Thoracic aorta (tissue), 2 donors: Measurements from ENCODE around the gene PMPCA. TPM values are rescaled to one million over a fixed set of nuclear protein-coding genes. Genes with fewer than 3 reads are reported as not detected.

Source experiments
- ATAC-seq: fragments of 150-250 bp; one replicate; pipeline ENCODE4 v1.8.0; 2017; ENCODE audit warnings: low read depth; ENCODE audit not compliant: insufficient number of reproducible peaks, low FRiP score
- DNase-seq: peaks from one replicate; pipeline ENCODE4 v3.0.0-alpha.2; 2020; ENCODE audit warnings: low spot score
- H3K27ac ChIP-seq, 2 donors: fragments of 200-600 bp; sonication (generic); 1 replicate in 1 of 2; 2 replicates in 1 of 2; pipeline ENCODE4 v1.5.1; 2016; ENCODE audit warnings: mild to moderate bottlenecking in 2 of 2, moderate library complexity in 2 of 2
- H3K27me3 ChIP-seq: fragments of 200-600 bp; sonication (generic); replicated peaks from 2 replicates; pipeline ENCODE4 v1.6.0; 2016; ENCODE audit warnings: mild to moderate bottlenecking; ENCODE audit not compliant: insufficient read depth
- H3K36me3 ChIP-seq: fragments of 200-600 bp; sonication (generic); one replicate; pipeline ENCODE4 v1.5.1; 2016
- H3K4me1 ChIP-seq, 2 donors: fragments of 200-600 bp; sonication (generic); 1 replicate in 1 of 2; 2 replicates in 1 of 2; pipeline versions ENCODE4 v1.5.1 to v1.6.0; 2016; ENCODE audit warnings: low read depth in 2 of 2, mild to moderate bottlenecking in 1 of 2; ENCODE audit not compliant: control insufficient read depth in 1 of 2
- H3K4me3 ChIP-seq: fragments of 200-600 bp; sonication (generic); 2 replicates; pipeline ENCODE4 v1.5.1; 2016; ENCODE audit warnings: mild to moderate bottlenecking
- H3K9me3 ChIP-seq: fragments of 200-600 bp; sonication (generic); 2 replicates; pipeline ENCODE4 v1.5.1; 2016
- total RNA-seq, 2 donors: library from RNA; depleted of rRNA; stranded (reverse); fragments of >200 nt; gene quantifications; one replicate each; pipeline versions ENCODE4 v1.1.0 to v1.2.3, GENCODE V29; 2016
- TF ChIP-seq, protein P1 (sequence below): fragments of 200-600 bp; sonication (generic); IDR thresholded peaks from one replicate; pipeline ENCODE4 v1.5.1; 2019; ENCODE audit warnings: antibody characterized with exemption

Gene PMPCA, protein sequence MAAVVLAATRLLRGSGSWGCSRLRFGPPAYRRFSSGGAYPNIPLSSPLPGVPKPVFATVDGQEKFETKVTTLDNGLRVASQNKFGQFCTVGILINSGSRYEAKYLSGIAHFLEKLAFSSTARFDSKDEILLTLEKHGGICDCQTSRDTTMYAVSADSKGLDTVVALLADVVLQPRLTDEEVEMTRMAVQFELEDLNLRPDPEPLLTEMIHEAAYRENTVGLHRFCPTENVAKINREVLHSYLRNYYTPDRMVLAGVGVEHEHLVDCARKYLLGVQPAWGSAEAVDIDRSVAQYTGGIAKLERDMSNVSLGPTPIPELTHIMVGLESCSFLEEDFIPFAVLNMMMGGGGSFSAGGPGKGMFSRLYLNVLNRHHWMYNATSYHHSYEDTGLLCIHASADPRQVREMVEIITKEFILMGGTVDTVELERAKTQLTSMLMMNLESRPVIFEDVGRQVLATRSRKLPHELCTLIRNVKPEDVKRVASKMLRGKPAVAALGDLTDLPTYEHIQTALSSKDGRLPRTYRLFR
- total RNA-seq: 10 to 100 TPM; 28.7 to 43.0 TPM

DNA sequence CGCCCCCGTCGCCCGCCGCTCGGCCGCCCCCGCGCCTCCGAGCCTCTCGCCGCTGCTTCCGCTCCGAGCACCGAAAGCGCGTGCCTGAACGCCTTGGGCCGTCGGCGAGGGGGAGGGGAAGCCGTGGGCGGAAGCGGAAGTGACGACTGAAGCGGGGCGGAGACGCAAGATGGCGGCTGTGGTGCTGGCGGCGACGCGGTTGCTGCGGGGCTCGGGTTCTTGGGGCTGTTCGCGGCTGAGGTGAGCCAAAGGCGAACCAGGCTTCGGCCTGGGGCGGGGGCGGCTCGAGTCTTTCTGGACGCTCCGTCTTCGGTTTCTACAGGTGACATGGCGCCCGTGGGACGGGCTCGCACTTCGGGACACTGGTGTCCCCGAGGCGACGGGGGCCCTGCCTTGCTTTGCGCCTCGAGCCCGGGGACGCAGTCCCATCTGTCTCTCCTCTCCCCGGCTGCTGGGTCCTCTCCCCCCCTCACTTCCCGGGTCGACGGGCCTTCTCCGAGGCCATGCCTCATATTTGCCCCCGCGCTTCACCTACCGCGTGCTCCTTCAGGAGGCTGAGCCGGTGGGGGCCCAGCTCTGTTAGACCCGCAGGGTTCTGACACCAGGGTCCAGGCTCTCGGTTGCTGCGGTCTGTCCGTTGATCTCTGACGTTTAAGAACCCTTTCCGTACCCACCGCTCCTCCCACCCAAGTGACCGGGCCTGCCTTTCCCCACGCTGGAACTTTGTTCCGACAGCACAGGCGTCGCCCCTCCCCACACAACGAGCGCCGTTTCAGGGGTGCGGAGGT is at the start of gene PMPCA, which contains the start of gene ENTR1:
TSS of gene PMPCA (plus strand) at position 159 of the 788 bp plus-strand sequence. CDS start at position 170, 11 bp downstream.
TSS of gene ENTR1 (minus strand) at position 115 of the 788 bp plus-strand sequence. CDS start 217 bp downstream, outside the sequence.
- H3K27ac ChIP-seq: peak within 1 kb of the TSS; percentile 68 to 79
- TF ChIP-seq, protein P1, sequence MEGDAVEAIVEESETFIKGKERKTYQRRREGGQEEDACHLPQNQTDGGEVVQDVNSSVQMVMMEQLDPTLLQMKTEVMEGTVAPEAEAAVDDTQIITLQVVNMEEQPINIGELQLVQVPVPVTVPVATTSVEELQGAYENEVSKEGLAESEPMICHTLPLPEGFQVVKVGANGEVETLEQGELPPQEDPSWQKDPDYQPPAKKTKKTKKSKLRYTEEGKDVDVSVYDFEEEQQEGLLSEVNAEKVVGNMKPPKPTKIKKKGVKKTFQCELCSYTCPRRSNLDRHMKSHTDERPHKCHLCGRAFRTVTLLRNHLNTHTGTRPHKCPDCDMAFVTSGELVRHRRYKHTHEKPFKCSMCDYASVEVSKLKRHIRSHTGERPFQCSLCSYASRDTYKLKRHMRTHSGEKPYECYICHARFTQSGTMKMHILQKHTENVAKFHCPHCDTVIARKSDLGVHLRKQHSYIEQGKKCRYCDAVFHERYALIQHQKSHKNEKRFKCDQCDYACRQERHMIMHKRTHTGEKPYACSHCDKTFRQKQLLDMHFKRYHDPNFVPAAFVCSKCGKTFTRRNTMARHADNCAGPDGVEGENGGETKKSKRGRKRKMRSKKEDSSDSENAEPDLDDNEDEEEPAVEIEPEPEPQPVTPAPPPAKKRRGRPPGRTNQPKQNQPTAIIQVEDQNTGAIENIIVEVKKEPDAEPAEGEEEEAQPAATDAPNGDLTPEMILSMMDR: no peak
- H3K4me1 ChIP-seq: peaks cover 14 to 26% of the 10 kb centered on the region in 2 donors
- H3K36me3 ChIP-seq: peaks cover 31% of the 10 kb centered on the region
- H3K9me3 ChIP-seq: no peaks in the 10 kb centered on the region
- DNase-seq (peak; percentile 74), ATAC-seq (no peak)
- H3K27me3 ChIP-seq: no peaks in the 10 kb centered on the region
- peak within 1 kb of the TSS; percentile 98 for H3K4me3 ChIP-seq

GRCh38 chr9:136361047-136361753 is 49.3 kb upstream of the PMPCA start:
- no peaks in the 10 kb centered on the region for H3K9me3 ChIP-seq
- TF ChIP-seq, protein P1: no peak
- no peak overlapping the region for H3K4me3 ChIP-seq
- ATAC-seq: no peak
- DNase-seq: no peak
- H3K4me1 ChIP-seq: peaks cover 5 to 21% of the 10 kb centered on the region in 2 donors
- H3K27me3 ChIP-seq: no peaks in the 10 kb centered on the region
- H3K27ac ChIP-seq: no peak overlapping the region
- H3K36me3 ChIP-seq: peaks cover 5% of the 10 kb centered on the region

DNA sequence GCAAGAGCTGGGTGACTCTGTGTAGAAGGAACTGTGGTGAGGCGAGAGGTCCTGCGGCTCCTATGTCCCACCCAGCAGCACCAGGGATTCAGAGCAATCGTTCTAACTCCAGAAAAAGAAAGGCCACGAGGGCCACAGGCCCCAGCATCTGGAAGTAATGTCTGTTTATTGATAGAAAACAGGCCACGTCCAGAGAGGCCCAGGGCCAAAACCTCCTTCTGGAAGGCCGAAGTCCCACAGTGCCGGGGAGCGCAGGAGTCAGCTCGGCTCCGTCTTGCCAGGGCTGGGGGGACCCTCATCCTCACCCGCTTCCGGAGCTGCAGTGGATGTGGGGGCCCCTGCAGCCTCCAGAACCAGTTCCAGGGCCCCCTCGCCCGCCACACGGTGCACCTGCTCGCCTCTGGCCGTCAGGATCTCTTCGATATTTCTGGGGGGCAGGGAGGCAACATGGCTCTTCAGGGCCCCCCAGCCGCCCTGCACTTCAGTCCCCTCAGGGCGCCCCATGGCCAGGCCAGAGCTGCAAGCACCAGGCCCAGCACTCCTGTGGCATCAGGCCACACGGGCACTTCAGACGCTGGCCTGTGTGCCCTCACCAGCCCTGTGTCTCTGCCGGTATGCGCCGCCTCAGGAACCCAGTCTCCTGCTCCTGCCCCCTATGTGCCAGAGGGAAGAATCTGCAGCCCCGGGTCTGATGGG is 48.6 kb upstream of the PMPCA start:
- no peak for ATAC-seq
- H3K4me3 ChIP-seq: no peak overlapping the region

GRCh38 chr9:136362450-136362784 is 48.0 kb upstream of the PMPCA start:
- H3K4me3 ChIP-seq: no peak overlapping the region
- no peaks in the 10 kb centered on the region for H3K9me3 ChIP-seq
- H3K27ac ChIP-seq: peak overlapping the region in 1 of 2 donors; percentile 33
- TF ChIP-seq, protein P1: no peak
- DNase-seq (no peak), ATAC-seq (no peak)
- H3K36me3 ChIP-seq: no peaks in the 10 kb centered on the region
- H3K27me3 ChIP-seq: no peaks in the 10 kb centered on the region
- peaks cover 5 to 21% of the 10 kb centered on the region in 2 donors for H3K4me1 ChIP-seq

More for the DNA sequence above, 48.6 kb upstream of the PMPCA start:
- TF ChIP-seq, protein P1: no peak
- no peak for DNase-seq
- H3K27me3 ChIP-seq: no peaks in the 10 kb centered on the region
- no peaks in the 10 kb centered on the region for H3K9me3 ChIP-seq
- no peak overlapping the region for H3K27ac ChIP-seq
- H3K4me1 ChIP-seq: peaks cover 5 to 21% of the 10 kb centered on the region in 2 donors
- peaks cover 2% of the 10 kb centered on the region for H3K36me3 ChIP-seq
